GM04504 (cell line): Measurements from ENCODE around the gene TMEM128.
"Not testable (repeated sequence)": the region's sequence is repeated elsewhere in the genome, so short reads cannot be mapped to it uniquely, and the experiment has no call there.

Experiments
- DNase-seq: peaks from one replicate; pipeline ENCODE4 v3.0.0-alpha.2; 2012; ENCODE audit warnings: low read depth

The TMEM128 gene, protein sequence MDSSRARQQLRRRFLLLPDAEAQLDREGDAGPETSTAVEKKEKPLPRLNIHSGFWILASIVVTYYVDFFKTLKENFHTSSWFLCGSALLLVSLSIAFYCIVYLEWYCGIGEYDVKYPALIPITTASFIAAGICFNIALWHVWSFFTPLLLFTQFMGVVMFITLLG

DNA sequence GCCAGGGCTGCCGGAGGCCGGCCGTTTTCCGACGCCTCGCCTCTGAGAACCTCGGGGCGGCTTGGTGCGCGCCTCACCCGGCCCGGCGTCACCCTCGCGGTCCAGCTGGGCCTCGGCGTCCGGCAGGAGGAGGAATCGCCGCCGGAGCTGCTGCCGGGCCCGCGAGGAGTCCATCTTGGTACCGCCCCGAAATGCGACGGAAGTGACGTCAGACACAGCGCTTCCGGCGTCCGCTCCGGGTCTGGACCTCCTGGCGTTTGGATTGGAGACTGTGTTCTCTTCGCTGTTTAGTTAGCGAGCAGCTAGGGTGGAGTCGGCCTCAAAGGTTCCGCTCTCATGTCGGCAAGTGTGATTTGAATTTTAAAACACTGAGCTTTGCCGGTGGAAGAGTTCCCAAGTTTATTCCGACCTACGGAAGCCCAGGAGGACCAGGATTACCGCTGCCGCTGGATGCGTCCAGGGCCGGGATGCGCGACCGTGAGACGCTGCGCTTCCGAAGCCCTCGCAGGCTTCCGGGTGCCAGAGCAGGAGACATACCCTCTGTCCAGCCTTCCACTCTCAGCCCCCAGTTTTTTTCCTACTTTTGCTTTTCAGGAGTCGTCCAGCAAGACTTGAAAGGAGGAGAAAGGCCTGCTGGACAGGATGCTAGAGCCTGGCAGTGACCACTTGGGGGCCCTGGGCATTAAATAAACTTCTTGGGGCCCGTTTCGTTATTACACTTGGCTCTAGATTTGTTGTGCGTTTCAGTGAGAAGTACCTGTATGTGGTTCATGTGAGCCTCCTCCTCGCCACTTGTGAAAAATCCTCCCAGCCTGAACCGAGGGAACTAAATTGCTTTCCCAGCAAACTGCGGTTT, at the start of gene TMEM128:
TMEM128 (minus strand) TSS at position 195 of the 856 bp plus-strand sequence; CDS start at position 174, 21 bp downstream.
- peak; percentile 85 for DNase-seq

DNA sequence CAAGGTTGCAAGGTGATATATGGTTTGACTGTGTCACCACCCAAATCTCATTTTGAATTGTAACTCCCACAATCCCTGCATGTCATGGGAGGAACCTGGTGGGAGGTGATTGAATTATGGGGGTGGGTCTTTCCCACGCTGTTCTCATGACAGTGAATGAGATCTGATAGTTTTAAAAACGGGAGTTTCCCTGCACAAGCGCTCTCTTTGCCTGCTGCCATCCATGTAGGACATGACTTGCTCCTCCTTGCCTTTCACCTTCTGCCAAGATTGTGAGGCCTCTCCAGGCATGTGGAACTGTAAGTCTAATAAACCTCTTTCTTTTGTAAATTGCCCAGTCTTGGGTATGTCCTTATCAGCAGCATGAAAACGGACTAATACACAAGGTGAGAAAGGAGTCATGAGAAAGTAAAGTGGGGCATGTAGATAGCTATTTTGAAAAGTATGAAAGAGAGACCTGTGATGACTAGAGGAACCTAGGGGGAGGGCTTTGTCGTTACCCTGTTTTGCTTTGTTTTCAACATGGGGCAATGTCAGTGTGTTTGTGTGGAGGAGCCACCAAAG, 48.3 kb upstream of the TMEM128 start:
- DNase-seq: no peak

DNA sequence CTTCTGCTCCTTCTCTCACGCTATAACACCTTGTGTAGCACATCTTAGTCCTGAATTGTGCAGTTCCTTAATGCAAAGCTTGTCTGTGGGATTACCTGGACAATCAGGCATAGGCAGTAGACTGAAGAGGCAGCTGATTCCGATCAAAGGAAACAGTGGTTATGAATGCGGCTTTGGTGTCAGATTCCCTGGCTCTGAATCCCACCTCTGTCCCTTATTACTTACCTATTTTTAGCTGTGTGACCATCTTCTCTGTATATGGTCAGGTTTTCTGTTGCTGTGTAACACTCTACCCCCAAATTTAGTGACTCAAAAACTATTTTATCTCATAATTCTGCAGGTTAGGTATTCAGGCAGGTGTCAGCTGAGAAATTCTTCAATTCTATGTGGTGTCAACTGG, 45.3 kb upstream of the TMEM128 start:
- DNase-seq: no peak

DNA sequence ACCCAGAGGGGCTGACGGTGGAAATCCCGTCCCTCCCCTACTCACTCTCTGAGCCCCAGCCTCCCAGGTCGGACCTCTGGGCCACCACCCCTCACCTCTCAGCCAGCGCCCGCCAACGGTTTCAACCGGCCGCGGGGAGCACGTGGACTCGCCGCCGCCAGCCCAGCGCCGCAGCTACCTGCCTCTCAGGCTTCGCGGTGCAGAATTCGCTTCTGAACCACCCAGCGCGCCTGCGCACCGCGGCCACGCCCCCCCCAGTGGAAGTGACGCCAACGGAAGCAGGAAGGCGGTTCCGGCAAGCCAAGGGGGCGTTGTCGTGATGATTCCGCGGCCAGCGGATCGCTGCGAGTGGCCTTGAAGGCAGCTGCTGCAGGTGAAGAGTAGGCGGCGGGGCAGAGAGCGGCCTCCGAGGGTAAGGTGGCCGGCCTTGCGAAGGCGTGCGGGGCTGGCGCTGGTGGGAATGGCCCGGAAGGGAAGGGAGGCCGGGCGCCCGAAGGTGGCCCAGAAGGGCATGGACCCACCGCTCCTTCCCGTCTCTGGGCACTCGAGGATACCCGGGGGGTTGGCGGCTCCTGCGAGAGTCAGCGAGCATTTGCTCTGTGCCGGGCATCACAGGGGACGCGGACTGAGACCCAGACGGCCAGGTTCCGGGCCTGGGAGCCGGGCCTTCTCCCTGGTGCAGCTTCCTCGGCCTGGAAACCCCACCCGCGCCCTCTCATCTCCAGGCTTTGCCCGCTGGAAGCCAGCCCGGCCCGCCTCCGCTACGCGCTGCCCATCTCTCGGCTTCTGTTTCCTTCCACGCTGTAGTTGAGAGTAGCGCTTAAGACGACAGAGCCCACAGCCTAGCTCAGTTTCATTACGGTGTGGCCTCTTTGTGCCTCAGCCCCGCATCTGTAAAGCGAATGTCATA, 42.2 kb upstream of the TMEM128 start, which contains the start of the genes LYAR and ZBTB49:
LYAR (minus strand) TSS at position 214 of the 910 bp plus-strand sequence. CDS start 6,412 bp downstream, outside the sequence.
ZBTB49 (plus strand) TSS at position 311 of the 910 bp plus-strand sequence. CDS start 9,695 bp downstream, outside the sequence.
- DNase-seq: peak; percentile 73

DNA sequence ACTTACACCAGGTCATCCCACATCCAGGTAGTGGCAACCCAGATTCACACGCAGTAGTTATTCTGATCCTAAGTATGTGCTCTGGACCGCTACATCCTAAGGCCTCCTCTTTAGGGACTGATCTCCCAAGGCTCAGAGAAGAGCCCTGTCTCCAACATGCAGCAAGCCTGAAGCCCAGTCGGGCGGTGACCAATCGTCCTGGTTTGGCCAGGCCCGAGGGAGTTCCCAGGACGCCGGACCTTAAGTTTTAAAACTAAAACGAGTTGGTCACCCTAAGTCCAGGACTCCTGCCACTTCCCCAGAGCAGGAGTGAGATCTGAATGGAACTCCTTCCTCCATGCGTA, 41.5 kb upstream of the TMEM128 start:
- no peak for DNase-seq

DNA sequence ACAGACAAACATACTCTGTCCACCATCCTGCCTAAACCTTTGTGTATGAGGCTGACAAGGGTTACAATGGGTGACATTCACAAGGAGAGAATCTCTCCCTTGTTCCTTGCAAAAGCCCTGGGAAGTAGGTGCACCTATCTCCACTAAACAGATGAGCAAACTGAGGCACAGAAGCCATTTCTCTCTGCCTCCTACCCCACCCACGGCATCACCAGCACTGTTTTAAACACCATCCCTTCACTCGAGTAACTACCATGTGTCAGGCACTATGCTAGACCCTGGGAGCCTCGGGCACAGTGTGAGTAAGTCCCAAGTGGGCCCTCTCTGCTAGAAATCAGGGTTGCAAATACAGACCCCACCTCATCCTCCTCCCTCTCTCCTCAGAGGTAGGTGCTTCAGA, 41.0 kb upstream of the TMEM128 start:
- no peak for DNase-seq

DNA sequence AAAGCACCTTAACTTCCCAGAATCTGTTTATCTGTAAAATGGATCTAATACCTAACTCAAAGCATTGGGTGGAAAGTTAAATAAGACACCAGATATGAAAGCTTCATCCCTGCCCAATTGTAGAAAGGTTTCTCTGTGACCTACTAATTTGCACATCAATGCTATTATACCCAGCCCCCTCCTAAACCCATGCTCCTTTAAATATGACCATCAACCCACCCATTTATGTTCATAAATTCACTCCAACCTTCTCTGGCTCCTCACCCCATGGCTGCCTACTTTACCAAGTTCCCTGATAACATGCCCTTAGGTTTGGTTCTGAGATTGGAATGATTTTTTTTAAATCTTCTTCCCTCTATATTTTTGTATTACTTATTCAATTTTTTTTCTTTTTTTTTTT, 40.1 kb upstream of the TMEM128 start:
- no peak for DNase-seq

DNA sequence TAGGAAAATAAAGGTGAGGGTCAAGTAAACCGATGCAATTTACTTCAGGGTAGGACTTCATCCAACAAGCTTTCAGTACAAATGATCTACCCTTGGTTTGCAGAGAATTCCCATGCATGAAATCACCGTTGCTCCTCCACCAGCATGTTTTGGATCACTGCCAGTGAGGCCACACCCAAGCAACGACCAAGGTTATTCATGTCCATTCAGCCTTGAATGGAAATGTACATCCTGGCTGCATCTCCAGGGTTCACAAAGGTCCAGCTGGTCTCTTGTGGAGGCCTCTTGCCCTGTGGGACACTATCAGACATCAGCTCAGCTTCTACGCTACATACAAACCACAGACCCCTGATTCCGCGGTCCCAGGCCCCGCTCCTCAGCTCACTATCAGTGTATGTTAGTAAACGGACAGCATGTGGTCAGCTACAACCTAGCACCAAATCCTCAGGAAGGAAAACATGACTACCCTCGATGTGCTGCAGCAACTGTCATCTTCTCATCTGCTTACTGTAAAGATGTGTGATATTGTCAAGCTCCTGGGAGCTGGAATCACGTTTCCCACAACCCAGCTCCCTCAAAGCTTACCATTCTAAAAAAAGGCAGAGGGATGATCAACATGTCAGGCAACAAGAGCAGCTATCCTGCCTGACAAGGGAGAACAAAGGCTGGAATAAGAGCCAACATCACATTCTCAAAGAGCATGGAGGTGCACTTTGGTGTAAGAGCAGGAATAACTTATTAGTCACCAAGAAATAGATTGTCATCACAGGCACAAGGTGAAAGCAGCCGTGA, 37.0 kb upstream of the TMEM128 start:
- DNase-seq: no peak

DNA sequence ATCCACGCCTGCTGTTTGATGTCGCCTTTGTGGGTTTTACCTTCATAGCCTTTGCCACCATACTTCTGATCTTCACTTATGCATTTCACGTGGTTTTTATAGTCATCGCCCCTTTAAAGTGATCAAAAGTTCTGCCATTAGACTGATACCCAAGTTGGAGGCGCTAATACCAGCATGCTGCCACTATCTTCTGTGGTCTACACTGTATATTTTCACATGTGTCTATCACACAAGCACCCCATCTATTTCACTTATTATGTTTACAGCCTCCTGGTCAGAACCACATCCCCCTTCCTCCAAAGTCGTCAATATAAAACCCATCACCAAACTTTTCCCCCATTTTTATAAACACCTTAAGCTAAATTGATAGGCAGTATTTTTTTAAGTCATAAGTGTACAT, 33.8 kb upstream of the TMEM128 start:
- no peak for DNase-seq

DNA sequence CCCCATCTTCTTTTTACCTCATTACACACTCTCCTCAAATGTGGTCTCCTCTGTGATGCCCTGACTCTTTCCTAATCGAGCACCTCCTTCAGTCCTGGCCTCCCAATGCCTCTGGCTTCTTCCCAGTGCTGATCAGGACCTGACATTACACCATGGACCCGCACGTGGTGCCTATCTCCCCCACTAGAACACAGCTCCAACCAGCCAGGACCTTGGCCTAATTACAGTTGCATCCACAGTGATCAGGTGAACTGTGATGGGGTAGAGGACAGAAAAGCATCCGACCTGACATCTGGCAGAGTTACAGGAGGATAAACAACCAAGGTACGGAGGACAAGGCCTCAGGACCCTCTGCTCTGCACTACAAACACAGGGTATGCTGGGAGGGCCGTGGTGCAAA, 29.5 kb upstream of the TMEM128 start:
- no peak for DNase-seq

DNA sequence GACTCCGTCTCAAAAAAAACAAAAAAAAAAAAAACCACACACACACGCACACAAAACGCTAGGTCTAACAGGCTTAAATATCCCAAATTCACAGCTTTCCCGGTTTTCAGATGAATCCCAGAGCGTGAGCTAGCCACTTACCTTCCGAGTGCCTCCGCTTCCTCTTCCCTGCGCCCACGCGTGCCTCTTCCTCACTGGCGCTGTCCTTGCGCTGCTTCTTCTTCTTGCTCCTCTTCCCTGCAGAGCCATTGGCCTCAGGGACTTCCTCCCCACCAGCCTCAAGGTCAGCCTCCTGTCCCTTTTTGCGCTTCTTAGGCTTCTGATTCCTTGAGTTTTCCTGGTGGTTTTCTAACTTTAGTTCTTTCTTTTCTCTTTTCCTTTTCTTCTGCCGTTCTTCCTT, 26.2 kb upstream of the TMEM128 start:
- DNase-seq: no peak

DNA sequence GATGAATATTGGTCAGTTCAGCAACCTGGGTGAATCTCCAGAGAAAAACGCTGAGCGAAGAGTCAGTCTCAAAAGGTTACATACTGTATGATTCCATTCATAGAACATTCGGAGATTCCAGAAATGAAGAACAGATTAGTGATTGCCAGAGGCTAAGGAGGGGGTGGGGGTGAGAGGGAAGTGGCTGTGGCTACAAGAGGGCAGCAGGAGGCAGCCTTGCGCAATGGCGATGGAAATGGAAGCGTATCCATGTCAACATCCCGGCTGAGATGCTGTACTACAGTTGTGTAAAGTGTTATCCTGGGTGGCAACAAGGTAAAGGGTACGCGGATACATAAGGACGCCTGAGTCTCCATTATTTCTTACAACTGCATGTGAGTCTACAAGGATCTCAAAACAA, 23.9 kb upstream of the TMEM128 start:
- no peak for DNase-seq

DNA sequence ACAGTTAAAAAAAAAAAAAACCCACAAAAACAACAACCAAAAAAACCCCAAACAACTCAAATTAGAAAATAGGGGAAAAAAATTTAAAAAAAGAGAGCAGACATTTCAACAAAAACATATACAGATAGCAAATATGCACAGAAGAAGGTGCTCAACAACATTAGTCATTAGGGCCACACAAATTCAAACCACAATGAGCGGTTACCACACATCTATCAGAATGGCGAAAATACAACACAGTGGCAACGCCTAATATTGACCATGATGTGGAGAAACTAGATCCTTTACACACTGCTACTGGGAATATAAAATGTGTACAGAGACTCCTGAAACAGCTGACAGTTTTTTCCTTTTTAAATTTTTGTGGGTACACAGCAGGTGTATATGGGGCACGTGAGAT, 22.5 kb upstream of the TMEM128 start:
- no peak for DNase-seq

DNA sequence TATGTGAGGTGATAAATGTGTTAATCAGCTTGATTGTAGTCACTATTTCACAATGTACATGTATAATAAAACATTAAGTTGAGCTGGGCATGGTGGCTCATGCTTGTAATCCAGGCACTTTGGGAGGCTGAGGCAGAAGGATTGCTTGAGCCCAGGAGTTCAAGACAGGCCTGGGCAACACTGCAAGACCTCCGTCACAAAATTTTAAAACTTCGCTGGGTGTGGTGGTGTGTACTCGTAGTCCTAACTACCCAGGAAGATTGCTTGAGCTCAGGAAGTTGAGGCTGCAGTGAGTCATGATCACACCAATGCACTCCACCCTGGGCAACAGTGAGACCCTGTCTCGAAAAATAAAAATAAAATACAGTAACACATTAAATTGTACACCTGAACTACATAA, 21.8 kb upstream of the TMEM128 start:
- DNase-seq: no peak

DNA sequence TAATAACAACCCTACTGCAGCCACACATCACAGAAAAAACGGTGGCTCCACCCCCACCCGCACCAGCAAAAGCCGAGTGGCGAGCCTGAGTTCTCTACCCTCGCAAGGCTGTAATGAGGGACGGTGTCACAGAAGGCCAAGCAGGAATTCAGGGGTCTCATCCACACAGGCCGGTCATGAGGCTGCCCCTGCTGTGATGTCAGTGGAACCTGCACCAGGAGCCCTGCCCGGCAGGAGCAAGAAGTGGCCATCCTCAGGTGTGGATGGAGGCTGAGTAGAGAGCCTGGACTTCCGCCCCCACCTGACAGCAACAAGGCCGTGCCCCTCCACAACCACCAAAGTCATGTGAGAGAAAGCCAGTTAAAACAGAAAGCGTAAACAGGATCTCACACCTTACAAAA, 21.3 kb upstream of the TMEM128 start:
- no peak for DNase-seq

DNA sequence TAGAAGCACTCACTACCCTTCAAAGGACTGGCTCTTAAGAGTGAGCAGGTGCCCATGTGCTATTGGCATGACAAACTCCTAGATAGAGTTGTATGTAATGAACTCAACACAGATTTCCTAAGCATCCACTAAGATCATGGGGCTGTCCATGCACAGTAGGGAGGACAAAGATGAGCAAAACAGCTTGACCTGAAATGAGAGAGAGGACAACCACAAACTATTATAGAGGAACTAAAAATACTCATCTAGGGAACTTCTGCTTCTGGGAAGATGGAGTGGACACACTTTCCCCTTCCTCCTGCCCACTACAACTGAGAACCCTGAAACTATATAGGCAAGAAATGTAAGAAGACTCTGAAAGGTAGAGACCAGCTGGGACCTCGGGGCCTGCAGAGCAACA, 20.8 kb upstream of the TMEM128 start:
- no peak for DNase-seq

DNA sequence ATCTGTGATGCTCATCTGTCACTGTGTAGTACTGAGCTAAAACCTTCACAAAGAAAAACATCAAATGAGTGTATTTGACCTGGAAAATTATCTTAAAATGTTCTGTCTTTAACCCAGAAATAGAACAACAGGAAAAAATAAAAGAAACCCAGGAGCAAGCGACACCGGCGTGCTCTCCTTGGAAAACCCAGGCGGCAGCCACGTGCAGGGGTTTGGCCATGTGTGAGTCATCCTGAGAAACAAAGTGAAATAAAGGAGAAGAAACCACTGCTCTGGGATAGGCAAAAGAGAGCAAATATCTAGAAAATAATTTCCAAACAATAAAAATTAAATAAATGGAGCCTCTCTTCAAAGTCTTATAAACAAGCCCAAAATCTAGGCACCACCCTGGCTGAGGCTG, 20.0 kb upstream of the TMEM128 start:
- DNase-seq: no peak

DNA sequence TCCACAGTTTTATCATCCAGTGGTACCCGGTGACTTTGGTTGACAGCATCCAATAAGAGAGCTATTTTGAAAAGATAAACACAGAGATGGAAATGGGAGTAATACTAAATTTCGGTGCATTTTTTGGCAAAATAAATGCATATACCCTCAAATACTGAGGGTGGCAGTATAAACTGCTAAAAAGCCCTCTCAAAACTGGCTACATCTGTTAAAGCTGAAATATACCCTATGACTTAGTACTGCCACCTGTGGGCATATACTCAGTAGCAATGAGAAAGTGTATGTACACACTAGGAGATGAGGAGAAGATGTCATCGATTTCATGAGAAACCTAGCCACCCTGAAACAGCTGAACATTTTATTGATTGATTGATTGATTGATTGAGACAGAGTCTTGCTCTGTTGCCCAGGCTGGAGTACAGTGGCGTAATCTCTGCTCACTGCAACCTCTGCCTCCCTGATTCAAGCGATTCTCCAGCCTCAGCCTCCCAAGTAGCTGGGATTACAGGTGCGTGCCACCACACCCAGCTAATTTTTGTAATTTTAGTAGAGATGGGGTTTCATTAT, 12.2 kb upstream of the TMEM128 start:
- DNase-seq: peak; percentile 28

DNA sequence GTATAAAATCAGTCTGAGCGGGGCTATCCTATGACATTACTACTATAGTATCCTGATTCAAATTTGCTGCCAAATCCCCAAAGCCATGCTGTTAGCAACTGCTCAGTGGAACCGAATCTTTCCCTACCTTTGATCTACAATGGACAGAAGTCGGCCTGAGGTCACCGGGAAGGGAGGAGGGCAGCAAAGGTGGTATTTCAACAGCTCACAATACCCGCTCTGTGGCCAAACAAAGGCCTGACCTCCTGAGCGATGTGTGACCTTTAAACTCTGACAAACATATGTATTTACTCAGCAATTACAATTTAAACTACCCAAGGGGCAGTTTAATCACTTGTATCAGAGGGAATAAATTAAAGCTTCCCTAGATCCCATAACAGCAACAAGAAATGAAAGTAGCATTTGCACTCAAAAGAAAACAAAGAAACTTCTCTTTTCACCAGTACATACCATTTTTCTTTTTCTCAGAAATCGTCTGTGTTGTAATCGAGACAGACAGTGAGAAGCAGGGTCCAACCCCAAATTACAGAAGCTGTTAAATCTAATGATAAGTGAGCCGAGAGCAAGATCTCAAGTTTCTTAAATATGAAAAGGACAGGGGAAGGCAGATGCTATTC, 11.6 kb upstream of the TMEM128 start:
- DNase-seq: no peak

DNA sequence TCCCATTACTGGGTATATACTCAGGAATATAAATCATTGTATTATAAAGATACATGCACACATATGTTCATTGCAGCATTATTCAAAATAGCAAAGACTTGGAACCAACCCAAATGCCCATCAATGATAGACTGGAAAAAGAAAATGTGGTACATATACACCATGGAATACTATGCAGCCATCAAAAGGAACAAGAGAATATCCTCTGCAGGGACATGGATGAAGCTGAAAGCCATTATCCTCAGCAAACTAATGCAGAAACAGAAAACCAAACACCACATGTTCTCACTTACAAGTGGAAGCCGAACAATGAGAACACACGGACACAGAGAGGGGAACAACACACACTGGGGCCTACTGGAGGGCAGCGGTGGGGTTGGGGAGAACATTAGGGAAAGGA, 9.7 kb upstream of the TMEM128 start:
- not testable (repeated sequence) for DNase-seq

DNA sequence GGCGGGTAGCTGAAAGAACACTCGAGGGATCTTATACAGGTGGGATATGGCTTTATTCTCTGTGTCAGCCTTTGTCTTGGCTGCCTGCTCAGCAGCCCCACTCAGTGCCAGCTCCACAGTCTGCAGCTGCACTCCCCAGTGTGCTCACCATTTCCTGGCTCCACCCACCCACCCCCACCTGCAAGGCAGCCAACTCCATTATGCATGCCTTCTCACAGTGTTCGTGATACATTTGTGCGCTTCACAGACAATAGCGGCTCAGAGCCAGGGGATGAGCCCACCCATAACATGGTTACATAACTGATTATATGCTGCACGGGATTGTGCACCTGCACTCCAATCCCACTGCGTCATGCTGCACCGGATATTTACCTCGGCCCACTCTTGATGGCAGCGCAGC, 8.8 kb upstream of the TMEM128 start:
- DNase-seq: no peak
